GM19043 (cell line): ENCODE measurements around the gene THADA.

Experiments used
- ATAC-seq: cut with Tn5 transposase; IDR thresholded peaks from one replicate; pipeline ENCODE4 v1.9.1; 2021; ENCODE audit warnings: low read depth; ENCODE audit not compliant: unreplicated experiment

THADA gene

DNA sequence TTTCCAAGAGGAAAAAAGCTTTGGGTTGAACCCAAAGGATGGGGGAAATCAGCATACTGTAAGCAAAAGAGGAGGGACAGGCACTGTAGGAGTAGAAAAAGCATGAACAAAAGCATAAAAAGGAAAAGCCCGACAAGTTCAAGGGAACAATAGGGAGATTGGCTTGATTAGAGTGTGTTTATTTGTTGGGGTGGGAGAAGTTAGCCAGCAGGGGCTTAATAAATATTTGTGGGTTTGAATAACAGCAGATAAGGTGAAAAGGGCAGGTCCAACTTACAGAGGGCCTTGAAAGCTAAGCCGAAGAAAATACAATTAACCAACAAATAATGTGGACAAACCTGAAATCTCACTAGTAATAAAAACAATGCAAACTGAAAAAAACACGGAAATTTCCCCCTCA lies 126.7 kb downstream of the THADA start:
- ATAC-seq: no peak

GRCh38 chr2:43467891-43468290 lies 127.9 kb downstream of the THADA start:
- ATAC-seq: no peak

DNA sequence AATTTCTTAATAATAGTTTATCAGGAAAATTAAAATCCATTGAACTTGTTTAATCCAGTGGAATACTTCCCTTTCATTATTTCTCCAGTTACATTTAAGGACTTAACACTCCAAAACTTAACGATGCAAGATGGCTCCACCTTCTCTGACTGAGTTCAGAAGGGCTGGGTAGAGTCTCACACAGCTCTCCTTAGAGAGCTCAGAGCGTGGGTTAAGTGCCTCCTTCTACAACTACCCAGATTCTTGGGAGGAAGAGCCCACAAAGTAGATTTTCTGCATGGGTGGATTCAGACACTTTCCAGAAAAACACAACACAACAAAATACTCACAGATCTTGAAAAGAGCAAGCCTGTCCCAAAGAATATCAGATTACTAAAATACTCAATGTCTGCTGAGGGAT lies 130.6 kb downstream of the THADA start:
- ATAC-seq: no peak

DNA sequence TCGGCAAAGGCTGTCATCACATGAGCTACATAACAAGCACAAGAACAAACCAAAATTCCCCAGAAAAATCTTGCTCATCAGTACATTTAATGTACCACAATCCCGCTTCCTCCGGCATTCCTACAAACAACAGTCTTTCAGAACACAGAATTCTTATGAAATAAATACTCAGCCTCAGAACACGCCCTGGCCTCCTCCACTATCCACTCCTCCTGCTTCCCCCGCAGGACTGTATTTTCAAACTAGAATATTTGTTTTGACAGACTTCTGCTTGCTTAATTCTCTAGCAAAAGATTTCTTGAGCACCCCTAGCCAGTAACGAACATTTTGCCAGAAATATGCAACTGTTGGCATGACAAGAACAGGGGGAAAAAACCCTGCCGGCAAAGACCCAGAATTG lies 131.2 kb downstream of the THADA start:
- ATAC-seq: no peak

DNA sequence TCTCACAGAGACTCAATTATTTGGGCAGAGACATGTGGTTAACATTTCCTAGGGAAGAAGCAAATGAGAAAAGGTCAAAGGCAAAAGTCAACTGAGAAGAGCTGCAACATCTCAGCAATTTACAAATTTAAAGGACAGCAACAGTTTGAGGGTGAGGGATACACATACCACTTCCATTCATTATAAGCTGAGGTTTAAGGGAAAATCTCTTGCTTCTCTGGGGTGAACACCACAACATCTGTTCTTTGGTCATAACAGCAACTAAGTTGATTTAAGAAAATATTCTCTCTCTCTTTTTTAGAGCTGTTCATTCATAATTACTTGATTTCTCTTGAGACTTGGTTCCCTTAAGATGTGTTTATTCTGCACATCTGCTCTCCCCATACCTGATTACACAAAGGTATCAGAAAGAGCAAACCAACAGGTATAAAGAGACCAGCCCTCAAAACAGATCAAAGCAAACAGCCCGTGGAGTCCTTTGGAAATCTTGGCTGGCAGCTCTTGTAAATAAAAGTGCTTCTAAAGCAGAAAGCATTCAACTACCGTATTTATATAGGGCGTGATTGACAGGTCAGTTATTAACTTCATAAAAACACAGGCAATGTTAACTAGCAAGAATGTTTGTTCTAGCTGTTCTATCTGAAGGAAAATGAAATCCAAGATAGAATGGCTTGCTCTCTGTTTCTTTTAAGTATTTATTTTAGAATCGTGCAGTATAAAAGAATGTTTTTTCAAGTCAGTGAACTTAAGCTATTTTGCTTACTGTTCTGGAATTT lies 132.8 kb downstream of the THADA start:
- ATAC-seq: no peak

- ATAC-seq: peak; percentile 87
These were observed 134.3 kb downstream of the THADA start for GRCh38 chr2:43461453-43462073.

- ATAC-seq: no peak
These were observed 135.1 kb downstream of the THADA start for GRCh38 chr2:43460611-43461365.

GRCh38 chr2:43460174-43460546 lies 135.7 kb downstream of the THADA start:
- ATAC-seq: no peak

DNA sequence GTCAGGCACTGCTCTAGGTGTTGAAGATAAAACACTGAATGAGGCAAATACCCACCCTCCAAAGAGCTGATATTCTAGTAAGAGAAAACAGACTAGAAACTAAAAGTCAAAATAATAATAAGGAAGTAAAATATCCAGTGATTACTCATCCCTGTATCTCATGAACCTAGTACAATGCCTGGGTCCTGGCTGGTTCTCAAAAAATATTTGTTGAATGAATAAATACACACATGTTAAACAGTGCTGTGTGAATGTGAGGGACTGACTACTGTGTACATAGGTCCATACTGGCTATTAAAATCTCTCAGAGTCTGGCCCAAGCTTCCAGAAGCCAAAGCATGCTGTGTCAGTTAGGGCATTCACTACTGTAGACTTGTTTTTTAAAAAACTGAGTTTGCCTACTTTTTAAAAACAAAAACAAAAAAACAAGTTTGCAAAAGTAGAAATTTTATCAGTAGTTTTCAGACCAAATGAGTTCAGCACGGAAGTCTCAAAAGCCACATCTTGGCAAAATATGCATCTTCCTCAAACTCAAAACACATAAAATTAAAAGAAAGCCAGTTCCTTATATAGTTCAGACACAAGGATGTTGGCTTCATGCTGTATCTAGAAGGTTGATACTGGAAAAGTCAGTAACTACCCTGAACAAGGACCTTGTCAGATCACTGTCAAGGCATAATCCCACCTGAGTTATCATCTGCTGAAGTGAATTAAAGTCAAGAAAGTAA lies 136.2 kb downstream of the THADA start:
- ATAC-seq: no peak

GRCh38 chr2:43458014-43458628 lies 137.7 kb downstream of the THADA start:
- no peak for ATAC-seq

GRCh38 chr2:43455731-43456642 lies 139.9 kb downstream of the THADA start:
- no peak for ATAC-seq

- no peak for ATAC-seq
These were observed 140.5 kb downstream of the THADA start for GRCh38 chr2:43455296-43455695.

DNA sequence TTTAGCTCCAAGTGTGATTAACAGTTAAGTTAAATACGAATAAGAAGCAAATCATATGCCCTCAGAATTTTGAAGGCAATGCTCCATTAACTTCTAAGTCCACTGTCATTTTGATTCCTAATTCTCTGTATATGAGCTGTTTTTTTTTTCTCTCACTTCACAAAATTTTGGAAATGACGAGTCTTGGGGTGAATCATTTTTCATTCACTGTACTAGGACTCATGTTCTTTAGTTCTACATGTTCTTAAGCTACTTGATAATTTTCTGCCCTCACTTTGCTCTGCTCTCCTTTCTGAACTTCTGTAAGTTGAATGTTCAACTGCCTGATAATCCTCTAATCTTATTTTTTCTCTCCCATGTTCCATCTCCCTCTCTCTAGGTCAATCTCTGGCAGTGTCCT lies 141.0 kb downstream of the THADA start:
- no peak for ATAC-seq

DNA sequence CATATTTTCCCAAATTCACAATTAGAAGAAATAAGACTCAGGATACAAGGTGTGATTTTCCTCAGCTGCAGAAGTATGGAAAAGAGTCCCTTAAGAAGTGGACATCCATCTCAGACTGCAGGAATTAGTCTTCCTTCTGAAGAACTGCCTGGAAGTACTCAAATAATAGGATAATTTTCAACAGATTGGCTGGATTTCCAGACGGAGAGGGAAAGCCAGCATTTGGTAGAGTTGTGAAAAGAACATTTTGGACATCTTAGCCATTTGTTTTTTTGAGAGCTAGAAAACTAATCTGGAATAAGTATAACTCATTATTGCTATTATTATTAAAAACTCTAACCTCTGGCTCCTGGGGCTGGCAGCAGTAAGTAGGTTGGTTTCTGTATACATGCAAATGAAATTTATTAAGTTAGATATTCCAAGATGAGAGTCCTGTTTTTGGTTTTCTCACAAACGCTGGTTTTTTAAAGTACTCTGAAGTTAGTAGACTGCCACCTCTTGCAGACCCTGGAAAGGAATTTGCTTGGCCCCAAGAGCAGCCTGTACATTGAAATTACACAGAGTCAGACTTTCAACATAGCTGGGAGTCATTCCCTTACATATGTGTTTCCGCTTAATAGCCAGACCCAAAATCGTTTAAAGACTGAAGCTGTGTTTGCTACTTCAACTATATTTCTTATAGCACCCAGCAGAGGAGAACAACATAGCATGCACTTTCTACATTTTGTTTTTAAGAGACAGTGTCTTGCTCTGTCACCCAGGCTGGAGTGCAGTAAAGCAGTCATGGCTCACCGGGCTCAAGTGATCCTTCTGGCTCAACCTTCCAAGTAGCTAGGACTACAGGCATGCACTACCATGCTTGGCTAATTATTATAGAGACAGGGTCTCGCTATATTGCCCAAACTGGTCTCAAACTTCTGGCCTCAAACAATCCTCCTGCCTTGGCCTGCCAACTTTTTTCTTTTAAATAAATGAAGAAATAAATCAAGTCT lies 142.4 kb downstream of the THADA start:
- ATAC-seq: no peak

GRCh38 chr2:43452318-43452731 lies 143.5 kb downstream of the THADA start:
- ATAC-seq: no peak

DNA sequence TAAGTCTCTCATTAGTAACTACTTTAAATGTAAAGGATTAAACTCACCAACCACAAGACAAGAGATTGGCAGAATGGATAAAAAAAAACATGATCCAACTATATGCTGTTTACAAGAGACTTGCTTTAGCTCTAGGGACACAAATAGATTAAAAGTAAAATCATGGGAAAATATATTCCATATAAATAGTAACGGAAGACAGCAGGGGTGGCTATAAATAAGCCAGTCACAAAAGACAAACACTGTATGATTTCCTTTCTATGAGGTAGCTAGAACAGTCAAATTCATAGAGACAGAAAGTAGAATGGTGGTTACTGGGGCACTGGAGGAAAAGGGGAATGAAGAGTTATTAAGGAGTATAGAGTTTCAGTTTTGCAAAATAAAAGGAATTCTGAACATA lies 145.2 kb downstream of the THADA start:
- ATAC-seq: no peak

DNA sequence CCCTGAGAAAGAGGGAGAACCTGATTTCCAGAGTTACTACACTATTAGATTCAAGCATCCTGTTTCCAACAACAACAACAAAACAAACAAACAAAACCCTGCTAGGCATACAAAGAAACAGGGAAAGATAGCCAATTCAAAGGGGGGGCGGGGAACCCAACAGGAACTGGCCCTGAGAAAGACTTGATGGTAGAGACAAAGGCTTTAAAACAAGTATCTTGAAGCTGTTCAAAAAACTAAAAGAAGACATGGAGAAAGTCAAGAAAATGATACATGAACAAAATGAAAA lies 147.1 kb downstream of the THADA start:
- no peak for ATAC-seq

DNA sequence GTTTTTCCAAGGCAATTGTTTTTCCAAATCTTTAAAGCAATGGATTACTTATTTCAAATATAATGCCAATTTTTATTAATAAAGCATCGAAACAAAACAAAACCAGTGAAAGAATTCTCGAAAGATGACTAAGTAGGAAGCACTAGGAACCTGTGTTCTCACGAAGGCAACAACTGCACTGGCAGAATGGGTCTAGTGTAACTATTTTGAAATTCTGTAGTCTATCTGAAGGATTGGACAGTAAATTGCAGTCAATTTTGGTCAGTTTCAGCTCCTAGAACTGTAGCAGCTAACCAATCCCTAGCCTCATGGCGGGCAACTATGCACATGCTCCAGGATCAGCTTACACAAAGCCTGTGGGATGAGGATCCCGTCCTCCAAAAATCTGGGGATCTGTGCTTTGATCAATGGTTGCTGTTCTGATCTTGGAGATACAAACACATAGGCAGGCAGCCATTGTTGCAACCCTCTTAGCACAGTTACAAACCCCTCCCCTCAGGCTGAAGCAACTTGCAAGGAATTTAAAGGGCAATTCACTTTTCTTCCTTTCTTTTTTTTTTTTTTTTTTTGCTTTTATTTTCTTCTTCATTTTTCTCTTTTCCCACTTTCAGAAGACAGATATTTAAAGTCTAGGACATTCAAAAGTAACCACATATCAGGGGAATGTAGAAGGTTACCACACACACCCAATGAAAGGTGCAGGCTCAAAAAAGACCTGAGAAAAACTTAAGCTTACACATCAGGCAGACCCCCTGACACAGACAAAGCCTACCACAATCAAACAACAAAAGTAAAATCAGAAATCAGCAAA lies 147.6 kb downstream of the THADA start:
- ATAC-seq: no peak
